ENCODE results near the gene EDIL3.

DNA sequence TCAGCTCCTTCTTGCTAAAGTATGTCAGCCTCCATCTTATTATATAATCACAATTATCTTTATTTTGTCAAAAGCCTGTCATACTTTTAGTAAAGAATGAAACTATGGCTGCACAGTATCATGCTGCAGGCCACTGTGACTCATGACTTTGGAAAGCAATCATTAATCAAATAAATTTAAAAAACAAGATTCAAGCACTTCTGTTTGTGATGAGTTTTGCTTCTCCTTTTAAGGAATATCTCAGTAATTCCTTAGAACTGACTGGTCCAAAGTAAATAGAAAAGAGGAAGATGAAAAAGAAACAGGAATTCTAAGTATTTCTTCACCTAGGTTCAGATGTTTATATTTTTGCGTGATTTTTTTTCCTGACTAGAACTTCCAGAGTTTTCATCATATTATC lies 83.1 kb downstream of the EDIL3 start:
- TF ChIP-seq EP300 (IDR thresholded peaks at IDR 0.05) (no peak), POLR2A (IDR thresholded peaks at IDR 0.05) (no peak), POLR2AphosphoS5 (IDR thresholded peaks at IDR 0.05) (no peak)
- TF ChIP-seq, protein P1, sequence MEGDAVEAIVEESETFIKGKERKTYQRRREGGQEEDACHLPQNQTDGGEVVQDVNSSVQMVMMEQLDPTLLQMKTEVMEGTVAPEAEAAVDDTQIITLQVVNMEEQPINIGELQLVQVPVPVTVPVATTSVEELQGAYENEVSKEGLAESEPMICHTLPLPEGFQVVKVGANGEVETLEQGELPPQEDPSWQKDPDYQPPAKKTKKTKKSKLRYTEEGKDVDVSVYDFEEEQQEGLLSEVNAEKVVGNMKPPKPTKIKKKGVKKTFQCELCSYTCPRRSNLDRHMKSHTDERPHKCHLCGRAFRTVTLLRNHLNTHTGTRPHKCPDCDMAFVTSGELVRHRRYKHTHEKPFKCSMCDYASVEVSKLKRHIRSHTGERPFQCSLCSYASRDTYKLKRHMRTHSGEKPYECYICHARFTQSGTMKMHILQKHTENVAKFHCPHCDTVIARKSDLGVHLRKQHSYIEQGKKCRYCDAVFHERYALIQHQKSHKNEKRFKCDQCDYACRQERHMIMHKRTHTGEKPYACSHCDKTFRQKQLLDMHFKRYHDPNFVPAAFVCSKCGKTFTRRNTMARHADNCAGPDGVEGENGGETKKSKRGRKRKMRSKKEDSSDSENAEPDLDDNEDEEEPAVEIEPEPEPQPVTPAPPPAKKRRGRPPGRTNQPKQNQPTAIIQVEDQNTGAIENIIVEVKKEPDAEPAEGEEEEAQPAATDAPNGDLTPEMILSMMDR (IDR thresholded peaks at IDR 0.05), result no peak

Measured in suprapubic skin (tissue), 4 donors.